HG03439 (cell line): ENCODE measurements around the gene PLEKHF1.
"Not testable (repeated sequence)": the region's sequence is repeated elsewhere in the genome, so short reads cannot be mapped to it uniquely, and the experiment has no call there.

ENCODE experiments used
- ATAC-seq: cut with Tn5 transposase; IDR thresholded peaks from one replicate; pipeline ENCODE4 v1.9.1; 2021; ENCODE audit warnings: mild to moderate bottlenecking, moderate library complexity; ENCODE audit not compliant: unreplicated experiment

PLEKHF1 gene

DNA sequence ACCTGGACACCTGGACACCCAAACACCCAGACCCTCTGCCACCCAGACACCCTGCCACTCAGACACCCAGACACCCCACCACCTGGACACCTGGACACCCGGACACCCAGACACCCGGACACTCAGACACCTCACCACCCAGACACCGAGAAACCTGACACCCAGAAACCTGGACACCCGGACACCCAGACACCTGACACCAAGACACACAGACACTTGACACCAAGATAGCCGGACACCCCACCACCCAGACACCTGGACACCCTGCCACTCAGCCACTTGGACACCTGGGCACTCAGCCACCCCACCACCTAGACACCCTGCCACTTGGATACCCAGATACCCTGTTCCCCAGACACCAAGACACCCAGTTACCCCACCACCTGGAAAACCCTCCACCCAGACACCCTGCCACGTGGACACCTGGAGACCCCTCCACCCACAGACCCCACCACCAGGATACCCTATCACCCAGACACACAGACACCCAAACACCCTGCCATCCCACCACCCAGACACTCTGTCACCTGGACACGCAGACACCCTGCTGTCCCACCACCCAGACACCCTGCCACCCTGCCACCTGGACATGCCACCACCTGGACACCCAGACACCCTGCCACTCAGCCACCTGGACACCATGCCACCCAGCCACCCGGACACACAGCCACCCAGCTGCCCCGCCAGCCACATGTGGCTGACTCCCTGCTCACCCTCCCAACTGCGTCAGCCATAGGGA lies 32.4 kb downstream of the PLEKHF1 start:
- ATAC-seq, result no peak

- no peak for ATAC-seq
Measured at GRCh38 chr19:29699861-29700260, 34.6 kb downstream of the PLEKHF1 start.

DNA sequence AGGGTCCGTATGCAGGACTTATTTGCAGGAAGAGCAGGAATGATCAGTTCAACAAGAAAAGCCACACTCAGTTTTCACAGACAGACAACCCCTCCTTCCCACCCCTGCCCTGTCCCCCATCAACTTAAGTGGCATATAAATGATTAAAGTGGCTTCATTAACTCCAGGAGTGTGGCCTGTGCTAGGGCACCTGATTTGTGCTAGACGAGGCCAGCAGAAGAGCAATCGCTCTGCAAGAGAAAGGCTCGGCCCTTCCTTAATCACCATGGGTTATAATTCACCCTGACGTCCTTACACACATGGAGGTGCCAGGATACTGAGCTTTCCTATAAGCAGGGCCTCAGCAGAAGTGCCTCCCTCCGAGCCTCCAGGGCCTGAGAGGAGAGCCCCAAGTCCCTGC lies 35.2 kb downstream of the PLEKHF1 start:
- no peak for ATAC-seq

DNA sequence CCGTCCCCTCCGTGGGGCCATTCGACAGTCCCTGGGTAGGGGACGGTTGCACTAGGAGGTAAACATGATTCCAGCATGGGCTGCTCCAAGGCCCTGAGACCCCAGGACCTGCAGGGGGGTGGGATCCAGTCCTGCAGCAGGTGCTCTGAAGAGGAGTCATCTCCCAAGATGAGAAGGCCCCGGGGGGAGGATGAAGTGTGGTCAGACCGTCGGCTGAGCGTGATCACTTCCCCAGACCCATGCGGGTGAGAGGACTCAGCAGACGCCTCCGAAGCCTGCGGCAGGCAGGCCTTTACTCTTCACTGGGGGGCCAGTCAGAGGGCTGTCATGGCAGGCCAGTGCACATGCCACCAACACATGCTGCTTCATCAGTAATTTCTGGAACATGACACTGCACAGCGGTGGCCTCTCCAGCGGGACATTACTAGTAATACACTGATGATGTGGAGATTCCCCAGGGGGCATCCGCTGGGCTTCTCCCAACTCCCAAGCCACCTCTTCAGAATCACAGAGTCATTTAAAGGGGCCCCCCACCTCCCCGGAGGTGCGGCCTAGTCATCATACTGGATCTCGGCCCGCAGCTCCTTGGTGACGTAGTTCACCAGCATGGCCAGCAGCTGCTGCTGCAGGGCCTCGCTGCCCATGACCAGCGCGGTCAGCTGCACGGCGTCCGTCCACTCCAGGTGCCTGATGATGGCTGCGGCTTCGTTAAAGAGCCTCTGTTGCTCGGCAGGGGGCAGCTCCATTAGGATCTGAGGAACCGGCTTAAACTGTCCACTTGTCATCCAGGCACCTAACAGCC lies 37.1 kb downstream of the PLEKHF1 start:
- no peak for ATAC-seq

DNA sequence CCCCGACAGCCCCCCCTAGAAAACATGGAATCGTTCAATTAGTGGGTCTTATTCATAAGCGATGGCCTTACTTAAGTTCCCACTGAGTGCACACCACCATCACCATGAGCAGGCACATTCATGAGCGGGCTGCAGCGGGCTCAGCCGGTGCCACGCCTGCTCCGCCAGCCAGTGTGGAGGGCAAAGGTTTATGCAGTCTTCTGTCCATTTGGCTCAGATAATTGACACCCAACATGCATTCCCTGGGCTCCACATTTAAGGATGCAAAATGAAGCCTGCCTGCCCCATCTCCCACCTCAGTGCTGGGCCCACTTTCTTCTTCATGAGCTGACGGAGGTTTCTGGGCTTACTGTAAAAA lies 37.7 kb downstream of the PLEKHF1 start:
- no peak for ATAC-seq

DNA sequence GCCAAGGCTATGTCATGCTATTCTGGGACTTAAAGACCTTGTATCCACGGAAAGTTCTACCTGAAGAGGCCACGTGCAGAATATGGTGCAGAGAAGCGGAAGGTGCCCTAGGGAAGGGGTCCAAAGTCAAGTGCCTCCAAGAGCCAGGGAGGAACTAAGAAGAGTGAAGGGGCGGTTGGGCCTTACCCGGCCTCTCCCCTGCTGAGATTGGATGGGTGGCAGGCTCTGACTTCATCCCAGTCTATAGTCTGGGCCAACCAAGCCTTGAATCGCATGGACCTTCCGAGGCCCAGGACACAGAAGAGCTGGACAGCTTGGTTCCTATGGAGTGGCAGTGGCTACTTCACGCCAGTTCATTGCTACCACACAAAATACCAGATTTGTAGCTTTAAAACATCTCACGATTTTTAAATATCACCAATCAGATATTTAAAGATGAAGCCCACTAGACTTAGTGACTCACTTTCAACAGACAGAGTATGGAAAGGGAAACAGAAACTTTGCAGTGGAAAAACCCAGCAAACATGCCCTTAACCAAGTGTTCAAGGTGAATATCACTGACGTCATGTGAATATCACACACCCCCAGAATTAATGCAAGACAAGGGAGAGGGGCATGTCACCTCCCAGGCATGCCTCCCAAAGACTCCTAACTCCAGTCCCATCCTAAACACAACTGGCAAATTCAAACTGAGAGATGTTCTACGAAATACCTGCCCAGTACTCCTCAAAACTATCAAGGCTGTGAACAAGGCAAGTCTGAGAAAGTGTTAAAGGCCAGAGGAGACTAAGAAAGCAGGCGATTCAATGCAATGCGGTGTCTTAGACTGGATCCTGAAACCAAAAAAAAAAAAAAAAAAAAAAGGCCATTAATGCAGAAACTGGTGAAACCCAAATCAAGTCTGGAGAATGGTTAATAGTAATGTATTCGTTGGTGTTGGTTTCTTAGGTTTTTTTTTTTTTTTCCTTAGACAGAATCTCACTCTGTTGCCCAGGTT lies 39.6 kb downstream of the PLEKHF1 start:
- ATAC-seq, result peak; percentile 61

- ATAC-seq, result no peak
Measured at GRCh38 chr19:29705706-29706105, 40.4 kb downstream of the PLEKHF1 start.

DNA sequence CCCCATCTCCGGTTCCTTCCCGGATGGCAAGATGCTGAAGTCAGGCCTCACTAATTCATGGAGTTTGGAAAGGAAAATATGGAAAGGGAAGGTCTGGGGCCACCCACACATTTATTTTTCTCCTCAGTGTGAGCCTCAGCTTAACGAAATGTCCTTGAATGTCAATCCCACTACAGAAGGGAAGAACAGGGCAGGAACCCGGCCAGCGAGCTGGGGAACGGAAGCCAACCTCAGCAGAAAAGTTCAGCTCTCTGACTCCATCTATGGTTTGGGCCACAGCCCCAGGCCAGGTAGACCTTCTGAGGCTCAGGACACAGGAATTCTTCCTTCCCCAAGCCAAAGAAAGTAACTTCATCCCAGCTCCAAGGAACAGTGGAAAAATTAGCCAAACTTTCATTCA lies 41.4 kb downstream of the PLEKHF1 start:
- no peak for ATAC-seq

DNA sequence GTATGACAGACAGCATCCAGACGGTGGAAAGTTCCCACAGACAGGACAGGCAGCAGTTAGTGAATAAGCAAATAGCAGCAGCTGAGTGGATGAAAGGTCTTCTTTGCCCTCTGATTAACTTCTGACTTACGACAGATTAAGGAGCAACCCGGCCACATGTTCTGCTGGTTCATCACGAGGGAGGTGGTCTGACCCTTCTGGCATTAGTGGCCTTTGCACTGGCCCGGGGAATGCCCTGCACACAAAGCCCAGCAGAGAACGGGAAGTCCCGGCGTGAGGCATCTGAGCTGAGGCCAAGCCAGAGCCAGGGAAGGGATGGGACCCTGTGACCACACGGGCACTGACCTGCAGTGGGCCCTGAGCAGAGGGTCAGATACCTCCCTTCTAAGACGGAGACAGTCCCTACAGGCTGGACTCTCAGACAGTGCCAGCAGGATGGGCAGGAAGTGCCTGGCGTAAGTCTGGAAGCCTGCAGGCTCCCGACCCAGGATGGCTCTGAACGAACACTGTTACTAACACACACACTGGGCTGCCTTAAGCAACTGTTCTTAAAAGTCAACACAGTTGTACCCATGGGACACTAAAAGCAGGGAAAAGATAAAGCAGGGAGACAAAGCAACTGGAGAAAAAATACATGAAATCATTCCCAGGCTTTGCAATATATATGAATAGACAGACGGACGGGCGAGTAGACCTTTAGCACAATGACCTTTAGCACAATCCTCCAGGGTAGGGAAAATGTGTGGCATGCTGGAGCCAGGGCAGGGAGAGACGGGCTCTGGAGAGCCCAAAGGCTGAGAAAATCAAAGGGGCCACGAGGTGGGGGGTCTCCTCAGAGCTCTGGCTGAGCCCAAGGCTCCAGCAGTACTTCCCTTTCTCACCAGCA lies 43.5 kb downstream of the PLEKHF1 start:
- ATAC-seq, result no peak

- not testable (repeated sequence) for ATAC-seq
Measured at GRCh38 chr19:29709440-29709798, 44.2 kb downstream of the PLEKHF1 start.

GRCh38 chr19:29711584-29712132 lies 46.4 kb downstream of the PLEKHF1 start:
- no peak for ATAC-seq

DNA sequence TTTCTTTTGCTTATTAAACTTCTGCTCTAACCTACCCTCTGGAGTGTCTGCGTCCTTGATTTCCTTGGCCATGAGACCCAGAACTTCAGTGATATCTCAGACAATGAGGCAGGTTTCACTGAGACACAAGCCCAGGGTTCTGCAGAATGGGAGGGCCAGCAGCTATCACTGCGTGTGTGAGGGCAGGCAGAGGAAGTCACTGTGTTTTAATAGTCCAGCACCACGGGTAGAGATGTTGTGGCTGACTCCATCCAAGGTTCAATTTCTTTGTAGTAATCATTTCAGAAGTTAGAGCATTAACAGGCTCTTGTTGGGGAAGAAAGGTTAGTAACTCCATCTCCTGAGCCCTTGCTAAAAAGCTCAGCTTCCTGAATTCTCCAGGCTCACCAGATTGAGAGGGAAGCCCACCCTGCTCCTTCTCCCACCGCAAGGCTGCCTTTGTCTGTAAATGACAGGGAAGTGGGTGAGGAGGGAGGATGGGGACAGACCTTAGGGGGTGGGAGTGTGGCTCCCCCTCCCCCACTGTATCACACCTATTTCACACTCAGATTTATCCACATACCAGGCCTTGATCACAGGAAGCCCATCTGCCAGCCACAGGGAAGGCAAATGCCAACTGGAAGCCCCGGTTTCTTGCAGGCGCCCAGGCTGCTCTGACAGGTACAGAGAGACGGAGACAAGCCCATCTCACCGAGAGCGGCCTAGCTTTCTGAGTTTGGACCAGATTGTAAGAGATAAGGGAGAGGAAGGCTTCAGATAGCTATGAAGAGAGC lies 47.7 kb downstream of the PLEKHF1 start:
- ATAC-seq, result no peak

- ATAC-seq, result no peak
Measured at GRCh38 chr19:29714371-29714952, 49.2 kb downstream of the PLEKHF1 start.

GRCh38 chr19:29714953-29715700 lies 49.9 kb downstream of the PLEKHF1 start, which contains the start of gene C19orf12:
TSS of gene C19orf12 (minus strand) at chr19:29715261. CDS start at chr19:29708413, 6,848 bp downstream.
- peak; percentile 74 for ATAC-seq

DNA sequence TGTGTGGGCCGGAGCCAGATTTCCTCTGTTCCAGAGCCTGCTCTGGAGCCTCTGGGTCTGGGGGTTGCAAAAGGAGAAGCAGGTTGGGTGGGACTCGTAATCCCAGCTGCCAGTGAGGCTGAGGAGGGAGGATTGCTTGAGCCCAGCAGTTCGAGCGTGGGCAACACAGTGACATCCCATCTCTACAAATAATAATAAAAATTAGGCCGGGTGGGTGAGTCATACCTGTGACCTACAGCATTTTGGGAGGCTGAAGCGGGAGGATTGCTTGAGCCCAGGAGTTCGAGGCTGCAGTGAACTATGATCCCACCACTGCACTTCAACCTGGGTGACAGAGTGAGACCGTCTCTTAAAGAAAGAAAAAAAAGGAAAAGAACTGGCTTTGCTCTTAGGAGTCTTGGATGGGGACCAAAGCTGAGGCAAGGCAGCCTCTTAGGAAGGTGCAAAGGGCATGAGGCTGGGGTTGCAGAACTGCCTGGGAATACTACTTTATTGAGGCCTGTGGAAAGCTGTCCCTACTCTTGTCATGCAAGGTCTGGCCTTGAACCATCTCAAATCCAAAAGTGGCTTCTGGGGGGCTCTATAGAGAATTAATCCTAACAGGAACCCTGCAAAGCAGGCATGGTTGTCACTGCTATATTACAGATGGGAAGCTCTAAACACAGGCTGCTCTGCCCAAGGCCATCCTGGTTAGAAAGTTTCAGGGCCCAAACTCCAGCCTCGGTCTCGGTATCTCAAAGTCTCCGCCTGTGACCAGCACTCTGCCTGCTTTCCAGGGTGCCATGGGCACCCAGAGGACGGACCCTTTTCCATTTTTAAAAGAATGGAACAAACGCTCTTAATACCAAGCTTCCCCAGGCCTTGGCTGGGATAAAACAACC lies 50.7 kb downstream of the PLEKHF1 start:
- ATAC-seq, result peak; percentile 11

- no peak for ATAC-seq
Measured at GRCh38 chr19:29717051-29717450, 51.8 kb downstream of the PLEKHF1 start.

DNA sequence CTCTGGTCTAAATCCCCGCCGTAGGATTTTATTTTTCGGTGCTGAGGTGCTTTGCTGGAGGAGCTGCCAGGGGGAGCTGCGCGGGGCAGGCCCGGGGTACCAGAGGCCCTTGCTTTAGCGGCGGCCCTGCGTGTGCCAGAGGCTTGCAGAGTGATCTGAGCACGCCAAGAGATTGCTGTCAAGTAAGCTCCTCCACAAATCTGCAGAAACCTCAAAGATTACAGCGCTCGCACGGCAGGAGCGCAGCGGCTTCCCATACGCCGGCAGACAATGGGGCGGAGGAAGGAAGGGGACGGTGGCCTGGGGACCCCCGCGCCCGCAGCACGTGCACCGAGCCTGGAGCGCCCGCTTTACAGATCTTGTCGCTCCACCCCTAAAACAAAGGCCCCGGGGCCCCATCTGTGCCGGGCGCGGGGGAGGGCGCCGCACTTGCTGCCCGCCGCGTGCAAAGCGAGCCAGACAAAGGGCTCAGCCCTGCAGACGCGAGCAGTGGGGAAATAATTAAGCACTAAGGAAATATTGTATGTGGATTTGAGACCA lies 58.9 kb downstream of the PLEKHF1 start:
- ATAC-seq, result no peak
